HG03460 (cell line): ENCODE results near the gene LDB3.

Experiments
- ATAC-seq: cut with Tn5 transposase; IDR thresholded peaks from one replicate; pipeline ENCODE4 v1.9.1; 2021; ENCODE audit not compliant: unreplicated experiment

The LDB3 gene

DNA sequence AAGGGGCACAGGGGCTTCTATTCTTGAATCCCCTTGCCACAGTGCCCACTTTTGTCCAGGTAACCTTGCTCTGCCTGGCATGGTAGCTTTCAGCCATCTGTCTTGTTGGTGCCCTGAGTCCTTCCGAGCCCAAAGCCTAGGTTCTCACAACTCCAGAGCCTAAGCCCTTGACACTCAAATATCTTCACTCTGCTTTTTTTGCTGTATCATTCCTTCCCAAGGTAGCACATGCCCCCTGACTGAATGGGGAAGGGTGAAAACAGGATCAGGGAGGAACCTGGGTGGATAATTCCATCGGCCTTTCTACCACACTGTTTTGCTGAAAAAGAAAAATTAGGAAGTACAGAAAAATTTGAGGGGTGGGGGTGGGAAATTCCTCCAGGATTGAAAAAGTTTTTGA is 37.6 kb downstream of the LDB3 start:
- ATAC-seq, result no peak

DNA sequence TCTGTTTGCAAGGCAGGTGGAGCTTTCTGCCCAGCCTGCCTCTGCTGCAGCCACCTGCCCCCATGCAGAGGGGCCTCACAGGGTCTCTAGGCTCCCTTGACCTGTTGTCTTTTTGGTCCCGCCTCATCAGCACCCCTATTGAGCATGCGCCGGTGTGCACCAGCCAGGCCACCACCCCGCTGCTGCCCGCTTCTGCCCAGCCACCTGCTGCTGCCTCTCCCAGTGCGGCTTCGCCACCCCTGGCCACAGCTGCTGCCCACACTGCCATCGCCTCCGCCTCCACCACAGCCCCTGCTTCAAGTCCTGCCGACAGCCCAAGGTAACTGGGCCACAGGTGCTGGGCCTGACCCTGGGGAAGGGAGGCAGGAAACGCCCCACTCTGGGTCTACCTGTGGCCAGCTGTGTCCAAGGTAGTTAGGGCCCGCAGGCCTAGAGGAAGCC is 38.1 kb downstream of the LDB3 start:
- ATAC-seq, result no peak

DNA sequence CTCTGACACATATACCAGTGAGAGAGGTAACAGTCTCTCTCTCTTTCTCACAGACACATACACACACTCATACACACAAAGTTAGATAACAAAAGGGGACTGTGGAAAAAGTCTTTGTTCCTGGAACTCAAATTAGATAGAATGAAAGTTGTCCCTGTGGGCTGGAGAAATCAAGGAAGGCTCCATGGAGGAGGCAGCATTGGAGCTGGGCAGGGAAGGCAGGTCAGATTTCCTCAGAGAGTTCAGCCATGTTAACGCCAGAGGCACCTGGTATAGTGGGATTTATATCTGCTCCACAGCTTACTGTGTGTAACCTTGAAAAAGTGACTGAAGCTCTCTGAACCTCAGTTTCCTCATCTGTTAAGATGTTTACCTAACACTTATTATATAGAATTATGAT is 38.7 kb downstream of the LDB3 start:
- ATAC-seq, result no peak

DNA sequence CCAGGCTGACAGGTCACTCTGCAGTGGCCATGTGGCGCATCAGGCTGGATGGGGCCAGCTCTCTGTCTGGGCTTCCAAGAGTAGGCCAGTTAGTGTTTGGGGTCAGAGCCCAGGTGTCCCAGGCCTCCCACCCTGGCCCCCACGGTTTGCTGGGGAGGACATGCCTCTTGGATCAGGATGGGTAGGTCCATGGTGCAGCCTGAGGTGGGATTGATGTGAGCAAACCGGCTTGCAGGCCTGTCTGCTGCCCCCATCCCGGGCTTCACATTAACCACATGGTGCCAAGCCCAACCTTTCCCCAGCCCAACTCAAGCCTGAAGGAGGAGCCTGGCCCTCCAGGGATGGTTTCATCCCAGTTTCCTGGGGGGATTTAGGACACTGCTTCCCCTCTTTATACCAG is 39.2 kb downstream of the LDB3 start:
- ATAC-seq, result no peak

DNA sequence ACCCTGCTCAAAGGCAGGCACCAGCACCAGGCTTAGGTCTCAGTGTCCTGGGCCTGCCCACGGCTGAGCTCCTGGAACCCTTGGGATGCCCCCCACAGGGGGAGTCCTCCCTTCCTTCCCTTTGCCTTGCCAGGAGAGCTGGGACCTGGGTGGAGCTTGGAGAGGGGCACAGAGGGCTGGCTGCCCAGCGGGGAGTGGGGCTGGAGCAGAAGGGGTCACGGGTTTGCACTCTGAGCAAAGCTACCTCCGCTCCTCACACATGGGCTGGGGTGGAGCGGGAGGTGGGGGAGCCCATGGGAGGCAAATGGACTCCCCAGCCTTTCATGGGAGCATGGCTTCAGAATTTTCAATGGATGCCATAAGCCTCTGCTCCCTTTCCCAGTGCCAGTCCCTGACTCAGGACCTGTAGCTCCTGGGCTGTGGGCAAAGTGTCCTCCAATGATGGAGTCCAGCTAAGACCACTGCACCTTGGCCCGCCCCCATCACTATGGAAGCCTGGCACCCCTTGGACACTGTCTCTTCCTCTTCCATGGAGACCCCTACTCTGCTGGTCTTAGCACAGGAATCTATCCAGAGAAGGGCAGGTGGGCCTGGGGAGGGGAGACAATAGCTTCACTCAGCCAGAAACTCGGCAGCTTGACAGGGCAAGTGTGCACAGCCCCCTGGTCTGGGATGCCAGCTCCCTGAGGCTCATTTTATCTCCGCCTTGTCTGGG is 39.9 kb downstream of the LDB3 start:
- no peak for ATAC-seq

DNA sequence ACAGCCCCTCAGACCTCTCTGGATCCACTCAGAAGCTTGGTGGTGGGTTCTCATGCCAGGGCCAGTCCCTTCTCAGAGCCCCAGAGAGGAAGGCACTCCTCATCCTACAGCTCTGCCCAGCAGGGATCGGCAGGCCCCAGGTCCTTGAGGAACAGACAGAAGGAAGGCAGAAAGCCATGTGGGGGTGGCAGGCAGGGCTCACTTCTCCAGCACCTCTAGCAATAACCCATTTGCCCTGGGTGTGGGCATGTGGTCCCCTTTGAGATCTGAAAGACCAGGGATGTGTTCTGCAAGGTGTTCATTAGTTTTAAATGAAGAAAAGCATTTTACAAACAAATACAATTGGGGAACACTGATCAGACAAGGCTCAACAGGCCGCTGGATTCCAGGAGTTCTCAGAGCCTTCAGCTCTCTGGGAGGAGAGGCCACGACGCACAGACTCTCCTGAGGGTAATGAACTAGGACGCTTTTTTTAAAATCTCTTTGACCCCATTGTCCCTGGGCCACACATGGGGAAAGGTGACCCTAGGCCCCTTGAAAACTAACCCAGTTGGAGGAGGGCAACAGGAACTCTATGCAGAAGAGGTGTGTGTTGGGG is 40.6 kb downstream of the LDB3 start:
- no peak for ATAC-seq

DNA sequence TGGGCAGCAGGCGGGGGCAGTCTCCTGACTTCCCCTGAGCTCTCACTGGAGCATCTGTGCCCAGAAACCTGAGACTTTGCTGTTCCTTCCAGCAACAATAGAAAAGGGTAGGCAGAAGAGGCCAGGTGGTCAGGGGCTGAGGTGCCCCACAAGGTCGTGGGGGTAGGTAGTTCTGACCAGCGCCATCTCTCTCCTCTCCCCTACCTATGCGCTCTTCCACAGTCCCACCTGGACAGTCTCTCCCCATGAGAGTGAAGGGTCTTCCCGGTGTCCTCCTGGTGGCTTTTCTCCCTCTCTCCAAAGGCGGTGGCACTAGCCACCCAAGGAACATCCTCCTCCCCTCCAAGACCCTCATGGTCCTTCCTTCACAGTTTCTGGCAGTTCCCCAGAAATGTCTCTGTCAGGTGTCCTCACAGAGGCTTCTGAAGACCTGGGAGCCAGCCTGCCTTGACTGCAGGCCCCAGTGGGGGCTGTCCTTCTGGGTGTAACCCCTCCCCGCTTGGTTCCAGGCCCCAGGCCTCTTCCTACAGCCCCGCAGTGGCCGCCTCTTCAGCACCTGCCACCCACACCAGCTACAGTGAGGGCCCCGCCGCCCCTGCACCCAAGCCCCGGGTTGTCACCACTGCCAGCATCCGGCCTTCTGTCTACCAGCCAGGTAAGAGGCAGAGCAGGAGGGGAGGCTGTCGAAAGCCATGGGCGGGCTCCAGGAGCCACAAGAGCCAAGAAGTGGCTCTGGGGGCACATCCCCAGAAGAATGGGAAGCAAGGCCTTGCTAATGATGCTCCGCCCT is 41.3 kb downstream of the LDB3 start:
- no peak for ATAC-seq

DNA sequence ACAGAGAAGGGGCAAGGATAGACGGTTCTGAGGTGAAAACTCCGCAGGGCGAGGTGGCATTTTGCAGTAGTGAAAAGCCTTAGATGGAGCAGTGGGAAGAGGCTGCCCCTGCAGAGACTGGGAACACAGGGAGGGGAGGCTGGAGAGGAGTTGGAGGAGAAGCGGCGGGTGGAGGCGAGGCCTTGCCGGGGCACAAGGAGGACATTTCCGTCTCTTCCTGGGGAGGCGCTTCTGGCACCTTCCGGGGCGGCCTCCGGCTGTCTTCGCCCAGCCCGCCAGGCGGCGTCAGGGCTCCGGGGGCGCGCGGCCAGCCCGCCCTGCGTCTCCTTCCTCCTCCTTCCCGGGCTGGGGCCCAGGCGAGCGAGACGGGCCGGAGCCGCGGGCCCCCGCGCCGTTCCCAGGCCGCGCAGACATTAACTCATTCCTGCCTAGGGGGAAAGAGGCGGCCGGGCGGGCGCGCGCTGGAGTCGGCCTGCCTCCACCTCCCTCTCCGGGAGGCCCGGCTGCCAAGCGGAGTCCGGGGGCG is 42.7 kb downstream of the LDB3 start:
- ATAC-seq, result peak; percentile 90

DNA sequence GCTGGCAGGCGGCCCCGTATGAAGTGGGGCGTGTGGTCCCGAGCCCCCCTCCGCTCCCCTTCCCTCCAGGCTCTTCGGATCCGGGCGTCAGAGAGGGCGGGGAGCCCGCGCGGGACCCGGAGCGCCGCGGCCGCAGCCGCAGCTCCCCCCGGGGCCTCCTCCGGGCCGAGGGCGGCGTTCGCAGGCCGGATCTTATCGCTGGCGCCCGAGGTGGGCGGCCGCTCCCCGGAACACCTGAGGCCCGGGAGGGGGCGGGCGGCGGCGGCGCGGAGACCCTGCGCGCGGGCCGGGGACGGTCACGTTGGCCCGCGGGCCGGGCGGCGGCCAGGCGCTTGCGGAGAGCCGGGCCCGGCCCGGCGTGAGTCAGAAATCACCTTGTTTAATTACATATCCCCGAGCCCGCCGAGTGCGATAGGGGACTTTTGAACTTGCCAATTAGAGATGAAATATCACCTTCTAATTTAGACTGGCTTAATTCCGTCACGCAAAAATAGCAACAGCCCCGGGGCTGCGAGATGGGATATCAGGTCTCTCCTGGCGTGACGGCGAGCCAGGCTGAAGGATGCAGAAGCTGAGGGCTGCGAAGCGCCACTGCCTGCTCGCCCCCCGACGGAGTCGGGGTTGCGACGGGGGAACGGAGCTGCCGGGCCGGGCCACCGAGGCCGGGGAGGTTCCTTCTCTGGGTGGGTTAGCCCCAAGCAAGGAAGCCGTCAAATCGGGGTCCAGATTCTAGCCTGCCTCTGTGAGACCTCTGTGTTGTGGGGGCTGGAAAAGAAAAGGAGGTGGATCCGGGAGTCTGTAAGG is 43.4 kb downstream of the LDB3 start:
- ATAC-seq, result peak; percentile 34

DNA sequence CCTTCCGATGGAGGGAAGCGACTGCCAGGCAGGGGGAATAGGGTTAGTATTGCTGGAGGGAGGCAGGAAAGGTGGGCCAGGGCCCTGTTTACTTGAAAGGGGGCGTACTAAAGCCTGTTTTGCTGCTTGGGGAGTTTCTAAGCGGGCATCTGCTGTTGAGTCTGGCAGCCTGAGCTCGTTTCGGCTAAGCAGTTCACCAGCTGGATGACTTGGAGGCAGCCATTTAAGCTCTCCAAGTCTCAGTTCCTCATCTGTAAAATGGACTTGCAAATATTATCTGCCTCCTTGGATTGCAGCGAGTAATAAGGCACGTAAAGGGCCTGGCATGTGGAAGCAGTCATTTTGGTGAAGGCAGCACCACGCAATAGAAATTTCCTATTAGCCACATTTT is 44.0 kb downstream of the LDB3 start:
- ATAC-seq, result peak; percentile 10

DNA sequence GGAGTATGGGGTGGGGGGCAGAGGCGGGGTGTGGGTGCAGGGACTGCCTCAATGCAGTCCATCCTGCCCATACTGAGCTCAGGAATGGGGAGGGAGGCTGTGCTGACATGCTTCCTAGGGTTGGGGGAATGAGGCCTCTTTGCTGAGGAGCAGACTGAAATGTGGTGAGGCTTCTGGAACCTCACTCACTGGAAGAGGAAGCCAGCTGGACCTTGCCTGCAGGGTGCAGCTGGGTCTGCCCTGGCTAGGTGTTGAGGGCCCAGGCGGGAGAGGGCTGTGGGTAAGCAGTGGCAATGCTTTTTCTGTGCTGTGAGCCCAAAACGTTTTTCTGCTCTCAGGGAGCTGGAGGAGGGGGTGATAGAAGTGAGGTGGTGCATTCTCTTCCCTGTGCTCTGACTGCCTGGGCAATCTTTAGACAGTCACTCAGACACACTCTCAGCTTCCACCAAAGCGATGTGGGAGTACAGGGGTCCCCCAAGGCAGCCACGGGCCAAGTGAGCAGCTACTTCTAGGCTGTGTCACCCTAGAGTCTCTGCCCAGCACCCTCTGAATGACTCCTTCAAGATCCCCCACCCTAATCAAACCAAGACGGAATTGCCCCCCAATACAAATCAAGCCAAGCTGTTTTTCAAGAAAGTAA is 47.0 kb downstream of the LDB3 start:
- no peak for ATAC-seq

DNA sequence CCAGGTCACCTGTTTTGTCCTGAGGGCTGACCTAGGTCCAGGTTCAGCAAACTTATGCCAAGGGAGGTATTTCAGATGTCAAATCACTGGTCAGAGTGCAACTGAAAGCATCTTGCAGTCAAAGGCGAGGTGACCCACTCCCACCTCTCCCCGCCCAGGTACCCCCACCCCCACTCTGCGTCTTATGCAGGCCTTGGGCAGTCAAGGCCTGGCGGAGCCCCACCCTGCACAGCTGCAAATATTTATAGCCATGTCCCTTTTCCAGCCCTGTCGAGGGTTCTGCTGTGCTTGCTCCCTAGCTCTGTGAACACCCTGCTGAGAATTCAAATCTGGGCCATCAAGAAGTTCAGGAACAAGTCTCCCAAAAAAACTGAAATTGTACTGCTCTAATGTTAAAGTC is 47.5 kb downstream of the LDB3 start:
- ATAC-seq, result no peak

DNA sequence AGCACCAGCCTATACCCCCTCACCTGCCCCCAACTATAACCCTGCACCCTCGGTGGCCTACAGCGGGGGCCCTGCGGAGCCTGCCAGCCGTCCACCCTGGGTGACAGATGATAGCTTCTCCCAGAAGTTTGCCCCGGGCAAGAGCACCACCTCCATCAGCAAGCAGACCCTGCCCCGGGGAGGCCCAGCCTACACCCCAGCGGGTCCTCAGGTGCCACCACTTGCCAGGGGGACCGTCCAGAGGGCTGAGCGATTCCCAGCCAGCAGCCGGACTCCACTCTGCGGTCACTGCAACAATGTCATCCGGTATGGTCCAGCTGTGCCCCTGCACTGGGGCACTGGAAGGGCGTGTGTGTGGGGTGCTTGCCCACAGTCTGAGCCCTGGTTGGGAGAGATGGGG is 48.2 kb downstream of the LDB3 start:
- ATAC-seq, result no peak

DNA sequence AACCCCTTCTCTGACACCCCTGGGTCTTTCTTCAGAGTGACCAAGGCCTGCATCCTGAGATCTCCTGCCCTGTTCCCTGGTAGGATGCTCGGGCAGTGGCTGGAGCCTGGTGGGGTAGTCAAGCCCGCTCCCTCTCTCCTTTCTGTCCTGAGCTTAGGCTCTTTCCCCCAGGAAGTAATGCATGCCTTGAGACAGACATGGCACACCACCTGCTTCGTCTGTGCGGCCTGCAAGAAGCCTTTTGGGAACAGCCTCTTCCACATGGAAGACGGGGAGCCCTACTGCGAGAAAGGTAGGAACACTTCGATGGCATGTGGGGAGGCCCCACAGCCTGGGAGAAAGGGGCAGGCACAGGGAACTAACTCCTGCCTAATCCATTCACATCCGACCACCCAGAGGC is 50.2 kb downstream of the LDB3 start:
- ATAC-seq, result no peak

DNA sequence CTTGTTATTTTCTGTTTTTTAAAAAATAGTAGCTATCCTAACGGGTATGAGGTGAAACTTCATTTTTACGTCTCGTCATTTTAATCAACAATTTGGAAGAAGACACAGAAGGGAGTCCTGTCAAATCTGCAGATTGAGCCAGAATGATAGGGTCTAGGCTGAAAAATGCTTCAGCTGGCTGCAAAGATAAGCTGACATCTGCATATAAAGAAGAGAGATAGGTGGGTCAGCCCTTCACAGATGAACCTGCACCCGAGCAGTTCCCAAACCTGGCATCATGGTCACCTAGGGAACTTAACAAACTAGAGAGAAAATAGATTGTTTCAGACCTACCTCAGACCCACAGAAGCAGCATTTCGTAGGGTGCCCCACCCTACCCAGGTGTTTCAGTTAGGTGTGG is 52.9 kb downstream of the LDB3 start:
- no peak for ATAC-seq

DNA sequence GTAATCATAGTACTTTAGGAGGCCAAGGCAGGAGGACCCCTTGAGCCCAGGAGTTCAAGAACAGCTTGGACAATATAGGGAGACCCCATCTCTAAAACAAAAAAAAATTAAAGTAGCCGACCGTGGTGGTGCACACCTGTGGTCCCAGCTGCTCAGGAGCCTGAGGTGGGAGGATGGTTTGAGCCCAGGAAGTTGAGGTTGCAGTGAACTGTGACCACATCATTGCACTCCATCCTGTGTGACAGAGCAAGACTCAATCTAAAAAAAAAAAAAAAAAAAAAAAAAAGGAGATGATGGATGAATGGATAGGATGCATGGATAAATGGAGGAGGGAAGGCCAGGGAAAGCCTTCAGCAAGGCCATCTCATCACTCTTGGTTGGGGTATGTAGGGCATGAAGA is 54.7 kb downstream of the LDB3 start:
- no peak for ATAC-seq

DNA sequence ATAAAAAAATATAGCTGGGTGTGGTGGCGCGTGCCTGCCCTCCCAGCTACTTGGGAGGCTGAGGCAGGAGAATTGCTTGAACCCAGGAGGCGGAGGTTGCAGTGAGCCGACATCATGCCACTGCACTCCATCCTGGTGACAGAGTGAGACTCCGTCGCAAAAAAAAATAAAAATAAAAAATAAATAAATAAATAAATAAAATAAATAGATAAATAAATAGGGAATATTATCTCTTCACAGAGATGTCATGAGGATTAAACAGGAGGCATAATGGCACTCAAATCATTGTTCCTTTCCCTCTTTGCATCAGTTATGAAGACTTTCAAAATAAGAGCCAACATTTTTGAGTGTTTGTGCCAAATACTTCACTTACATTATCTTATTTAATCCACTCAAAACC is 56.1 kb downstream of the LDB3 start:
- ATAC-seq, result no peak

DNA sequence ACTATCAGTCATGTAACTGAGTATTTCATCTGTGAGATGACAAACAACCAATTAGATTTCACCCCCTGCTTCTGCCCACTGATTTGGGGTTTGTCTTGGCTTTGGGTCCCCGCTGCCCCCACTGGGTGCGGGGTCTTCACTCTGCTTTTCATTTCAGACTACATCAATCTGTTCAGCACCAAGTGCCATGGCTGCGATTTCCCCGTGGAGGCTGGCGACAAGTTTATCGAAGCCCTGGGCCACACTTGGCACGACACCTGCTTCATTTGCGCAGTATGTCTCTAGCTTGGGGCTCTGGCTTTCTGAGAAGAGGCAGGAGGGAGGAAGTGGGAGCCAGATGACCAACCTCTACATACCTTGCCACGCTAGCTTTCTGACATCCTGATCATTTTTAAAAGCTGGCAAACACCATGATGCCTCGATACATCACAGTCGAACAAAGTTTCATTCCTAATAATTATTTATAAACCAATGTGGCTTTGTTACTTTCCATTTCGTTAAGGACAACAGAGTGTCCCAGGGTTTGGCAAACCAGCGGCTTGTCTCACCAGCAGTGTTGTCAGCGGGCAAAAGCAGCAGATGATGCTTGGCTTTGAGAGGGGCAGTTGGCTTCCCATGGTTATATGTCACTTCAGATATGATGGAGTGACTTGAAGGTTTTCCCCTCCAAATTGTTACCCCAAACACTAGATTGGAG is 57.8 kb downstream of the LDB3 start:
- no peak for ATAC-seq

DNA sequence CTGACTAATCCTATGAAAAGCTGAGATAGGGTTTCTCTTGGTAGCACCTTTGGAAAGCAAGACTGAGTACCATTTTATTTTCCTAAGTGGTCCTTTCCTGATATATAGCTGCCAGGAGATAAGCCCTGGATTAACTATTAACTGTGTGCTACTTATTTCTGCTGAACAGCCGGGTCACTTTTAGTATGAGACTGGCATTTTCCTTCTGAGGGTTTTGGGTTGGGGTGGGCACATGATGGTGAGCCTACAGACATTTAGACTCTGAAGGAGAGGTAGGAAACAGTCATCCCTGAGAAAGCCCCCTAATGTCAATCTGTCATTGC is 58.3 kb downstream of the LDB3 start:
- no peak for ATAC-seq

DNA sequence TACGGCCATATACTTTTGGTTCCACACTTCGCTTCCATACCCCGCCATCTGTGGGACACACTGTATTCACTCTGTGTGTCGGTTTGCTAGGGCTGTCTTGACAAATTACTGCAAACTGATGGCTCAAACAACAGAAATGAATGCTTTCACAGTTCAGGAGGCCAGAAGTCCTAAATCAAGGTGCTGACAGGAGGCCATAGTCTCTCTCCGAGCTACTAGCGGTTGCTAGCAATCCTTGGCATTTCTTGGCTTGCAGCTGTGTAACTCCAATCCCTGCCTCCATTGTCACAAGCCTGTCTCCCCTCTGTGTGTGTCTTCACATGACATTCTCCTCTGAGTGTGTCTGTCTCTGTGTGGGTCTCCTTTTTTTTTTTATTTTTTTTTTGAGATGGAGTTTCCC is 59.2 kb downstream of the LDB3 start:
- ATAC-seq, result no peak
